Stimulated activated CD4-positive, alpha-beta T cell treated with anti-CD3 and anti-CD28 coated beads, Interleukin-4, amount 100 ng/mL, for 1 hour (primary cell): Measurements from ENCODE around the gene BRD4.
"Not testable (repeated sequence)": the region's sequence is repeated elsewhere in the genome, so short reads cannot be mapped to it uniquely, and the experiment has no call there.

ENCODE experiments used
- DNase-seq: peaks from one replicate; pipeline ENCODE4 v3.0.0-alpha.2; 2020

The BRD4 gene

GRCh38 chr19:15332311-15332996 lies at the start of gene BRD4:
Gene BRD4 (minus strand): TSS chr19:15332539. CDS start chr19:15273099, 59,440 bp downstream.
- peak; percentile 83 for DNase-seq

- DNase-seq = no peak
Measured at GRCh38 chr19:15381864-15382263, 49.5 kb upstream of the BRD4 start.

- no peak for DNase-seq
Measured at GRCh38 chr19:15381429-15381828, 49.1 kb upstream of the BRD4 start.

GRCh38 chr19:15379999-15380647 lies 47.8 kb upstream of the BRD4 start:
- DNase-seq = no peak

- DNase-seq = peak; percentile 98
Measured at GRCh38 chr19:15379083-15379998, 47.0 kb upstream of the BRD4 start, which contains the start of gene AKAP8. Gene AKAP8 (minus strand): TSS chr19:15379787. CDS start chr19:15379731, 56 bp downstream.

- peak; percentile 55 for DNase-seq
Measured at GRCh38 chr19:15378534-15379082, 46.3 kb upstream of the BRD4 start.

GRCh38 chr19:15374796-15375440 lies 42.6 kb upstream of the BRD4 start:
- no peak for DNase-seq

GRCh38 chr19:15374105-15374651 lies 41.8 kb upstream of the BRD4 start:
- no peak for DNase-seq

GRCh38 chr19:15373644-15374043 lies 41.3 kb upstream of the BRD4 start:
- no peak for DNase-seq

GRCh38 chr19:15372891-15373301 lies 40.6 kb upstream of the BRD4 start:
- DNase-seq = no peak

- no peak for DNase-seq
Measured at GRCh38 chr19:15372470-15372869, 40.1 kb upstream of the BRD4 start.

GRCh38 chr19:15371786-15372380 lies 39.5 kb upstream of the BRD4 start:
- DNase-seq = no peak

GRCh38 chr19:15371119-15371518 lies 38.8 kb upstream of the BRD4 start:
- DNase-seq = no peak

GRCh38 chr19:15369594-15369891 lies 37.2 kb upstream of the BRD4 start:
- DNase-seq = no peak

GRCh38 chr19:15368798-15369593 lies 36.7 kb upstream of the BRD4 start:
- DNase-seq = no peak

GRCh38 chr19:15368051-15368632 lies 35.8 kb upstream of the BRD4 start:
- DNase-seq = no peak

- DNase-seq = no peak
Measured at GRCh38 chr19:15367439-15367838, 35.1 kb upstream of the BRD4 start.

- no peak for DNase-seq
Measured at GRCh38 chr19:15365264-15365663, 32.9 kb upstream of the BRD4 start.

GRCh38 chr19:15363791-15364190 lies 31.5 kb upstream of the BRD4 start:
- not testable (repeated sequence) for DNase-seq

GRCh38 chr19:15363048-15363447 lies 30.7 kb upstream of the BRD4 start:
- not testable (repeated sequence) for DNase-seq

- not testable (repeated sequence) for DNase-seq
Measured at GRCh38 chr19:15360015-15360414, 27.7 kb upstream of the BRD4 start.
